GM19099 (cell line): Measurements from ENCODE around the gene SLTM.

ENCODE experiments used
- POLR2A ChIP-seq: IDR thresholded peaks from 3 replicates; pipeline ENCODE4 v1.6.1; 2011; ENCODE audit warnings: low read depth; ENCODE audit not compliant: insufficient read length; ENCODE audit errors: extremely low read depth

The SLTM gene

GRCh38 chr15:58854593-58854992 lies 78.9 kb downstream of the SLTM start:
- TF ChIP-seq POLR2A, result no peak

GRCh38 chr15:58852347-58852746 lies 81.1 kb downstream of the SLTM start:
- no peak for TF ChIP-seq POLR2A

- TF ChIP-seq POLR2A, result no peak
Observed at GRCh38 chr15:58842713-58843396, 90.6 kb downstream of the SLTM start.

- no peak for TF ChIP-seq POLR2A
Observed at GRCh38 chr15:58840048-58840447, 93.4 kb downstream of the SLTM start.

GRCh38 chr15:58839485-58839884 lies 94.0 kb downstream of the SLTM start:
- no peak for TF ChIP-seq POLR2A

GRCh38 chr15:58830556-58830955 lies 102.9 kb downstream of the SLTM start:
- no peak for TF ChIP-seq POLR2A
